Activated CD4-positive, alpha-beta T cell treated with anti-CD3 and anti-CD28 coated beads, Interleukin-2, amount 50 U/mL, for 48 hours (primary cell): ENCODE results near the gene USP35.

ENCODE experiments used
- DNase-seq, 2 experiments: peaks; one replicate each; pipeline ENCODE4 v3.0.0-alpha.2; 2020

The USP35 gene

GRCh38 chr11:78234006-78234405 lies 45.3 kb downstream of the USP35 start:
- DNase-seq = no peak

- no peak for DNase-seq
Observed at GRCh38 chr11:78237293-78238046, 48.8 kb downstream of the USP35 start.

DNA sequence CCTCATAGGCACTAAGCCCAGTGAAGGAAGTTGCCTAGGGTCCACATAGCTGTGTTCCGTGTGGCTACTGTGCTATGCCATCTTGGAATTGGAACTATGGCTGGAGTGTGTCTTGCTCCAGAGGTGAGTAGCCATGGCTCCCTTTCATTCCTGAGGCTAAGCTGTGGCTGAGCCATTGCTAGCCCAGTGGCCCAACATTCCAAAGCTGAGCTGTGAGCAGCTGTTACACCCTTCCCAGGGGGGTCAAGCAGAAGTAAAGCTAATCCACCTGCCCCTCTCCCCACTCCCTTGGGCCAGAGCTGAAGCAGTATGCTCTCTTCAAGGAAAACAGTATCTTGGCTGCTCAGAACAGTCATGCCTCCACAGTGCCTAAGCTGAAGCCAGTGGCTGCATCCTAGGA lies 51.1 kb downstream of the USP35 start:
- DNase-seq = no peak

DNA sequence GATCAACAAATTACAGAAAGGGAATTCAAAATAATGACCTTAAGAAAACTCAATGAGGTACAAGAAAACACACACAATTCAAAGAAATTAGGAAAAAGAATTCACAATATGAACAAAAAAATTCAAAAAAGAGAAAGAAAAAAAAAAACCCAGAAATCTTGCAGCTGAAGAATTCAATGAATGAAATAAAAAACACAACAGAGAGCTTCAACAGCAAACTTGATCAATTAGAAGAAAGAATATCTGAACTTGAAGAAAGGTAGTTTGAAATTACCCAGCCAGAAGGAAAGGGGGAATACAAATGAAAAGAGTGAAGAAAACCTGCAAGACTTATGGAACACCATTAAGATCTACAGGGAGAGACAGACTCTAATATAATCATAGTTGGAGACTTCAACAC lies 52.8 kb downstream of the USP35 start:
- no peak for DNase-seq

DNA sequence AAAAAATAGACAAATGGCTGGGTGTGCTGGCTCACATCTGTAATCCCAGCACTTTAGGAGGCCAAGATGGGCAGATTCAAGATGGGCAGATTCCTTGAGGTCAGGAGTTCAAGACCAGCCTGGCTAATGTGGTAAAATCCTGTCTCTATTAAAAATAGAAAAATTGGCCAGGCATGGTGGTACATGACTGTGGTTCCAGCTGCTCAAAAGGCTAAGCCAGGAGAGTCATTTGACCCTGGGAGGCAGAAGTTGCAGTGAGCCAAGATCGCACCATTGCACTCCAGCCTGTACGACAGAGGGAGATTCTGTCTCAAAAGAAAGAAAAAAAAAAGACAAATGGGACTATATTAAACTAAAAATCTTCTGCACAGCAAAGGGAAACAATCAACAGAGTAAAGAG lies 55.4 kb downstream of the USP35 start:
- DNase-seq = no peak

GRCh38 chr11:78244546-78245255 lies 56.0 kb downstream of the USP35 start:
- DNase-seq = no peak

- no peak for DNase-seq
Observed at GRCh38 chr11:78248191-78248590, 59.5 kb downstream of the USP35 start.

DNA sequence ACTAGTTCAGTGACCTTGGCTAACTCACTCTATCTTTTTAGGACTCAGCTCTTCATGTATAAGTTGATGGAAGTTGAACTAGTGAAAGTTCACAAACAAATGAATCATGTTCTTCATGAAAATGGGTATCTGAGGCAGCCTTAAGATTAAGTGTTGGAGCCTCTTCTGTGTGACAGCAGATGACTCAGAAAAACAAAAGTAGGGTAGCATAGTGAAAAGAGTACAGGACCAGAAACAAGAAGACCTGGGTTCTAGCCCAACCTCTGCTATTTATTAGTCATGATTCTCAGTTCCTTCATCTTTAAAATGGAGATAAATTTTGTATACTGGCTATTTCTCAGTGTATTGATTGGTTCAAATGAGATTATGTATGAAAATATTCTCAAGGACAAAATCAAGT lies 60.2 kb downstream of the USP35 start:
- DNase-seq = no peak

DNA sequence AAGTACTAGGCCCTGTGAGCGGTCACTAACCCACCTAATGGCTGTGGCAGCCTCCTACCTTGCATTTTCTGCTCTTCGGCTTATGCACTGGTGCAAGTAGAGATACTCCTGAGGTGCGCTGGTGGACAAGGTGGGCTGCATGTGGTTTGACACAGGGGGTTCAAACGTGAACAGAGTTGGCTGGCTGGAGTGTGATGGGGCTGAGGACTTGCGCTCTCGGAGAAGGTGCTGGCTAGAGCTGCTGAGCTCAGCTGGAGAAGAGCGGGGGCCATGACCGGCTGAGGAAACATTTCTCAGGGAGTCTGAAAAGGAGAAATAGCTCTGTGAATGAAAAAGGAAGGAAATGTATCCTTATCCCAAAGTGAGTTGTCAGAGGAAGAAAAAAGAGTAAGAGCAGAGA lies 61.4 kb downstream of the USP35 start:
- DNase-seq = no peak

DNA sequence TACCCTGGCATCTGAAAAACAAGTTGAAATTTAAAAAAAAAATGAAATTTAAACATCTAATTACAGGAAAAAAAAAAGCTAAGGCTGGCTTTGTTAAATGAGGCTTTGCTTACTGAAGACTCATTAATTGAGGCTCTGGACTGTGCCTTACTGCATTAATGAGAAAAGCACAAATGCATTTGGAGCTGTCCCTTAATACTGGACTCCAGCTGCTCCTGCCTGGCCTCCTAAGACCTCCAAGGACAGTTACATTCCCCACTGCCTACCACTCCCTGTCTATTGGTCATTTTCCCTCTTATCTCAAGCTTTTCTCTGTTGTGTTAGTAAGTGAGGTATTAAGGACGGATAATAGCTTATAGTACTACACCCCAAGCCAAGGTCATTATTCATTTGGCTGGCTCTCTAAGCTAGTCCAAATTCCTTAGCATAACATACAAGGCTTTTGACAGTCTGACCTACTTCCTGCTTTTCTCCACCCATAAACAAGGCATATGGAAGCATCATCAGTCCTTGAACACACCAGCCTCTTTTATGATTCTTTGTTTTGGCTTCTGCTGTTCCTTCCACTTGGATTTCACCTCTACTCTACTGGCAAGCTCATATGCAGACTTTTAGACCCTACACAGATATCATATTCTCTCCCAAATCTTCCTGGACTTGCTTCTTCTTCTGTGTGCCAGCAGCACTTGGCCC lies 62.5 kb downstream of the USP35 start:
- DNase-seq = no peak

DNA sequence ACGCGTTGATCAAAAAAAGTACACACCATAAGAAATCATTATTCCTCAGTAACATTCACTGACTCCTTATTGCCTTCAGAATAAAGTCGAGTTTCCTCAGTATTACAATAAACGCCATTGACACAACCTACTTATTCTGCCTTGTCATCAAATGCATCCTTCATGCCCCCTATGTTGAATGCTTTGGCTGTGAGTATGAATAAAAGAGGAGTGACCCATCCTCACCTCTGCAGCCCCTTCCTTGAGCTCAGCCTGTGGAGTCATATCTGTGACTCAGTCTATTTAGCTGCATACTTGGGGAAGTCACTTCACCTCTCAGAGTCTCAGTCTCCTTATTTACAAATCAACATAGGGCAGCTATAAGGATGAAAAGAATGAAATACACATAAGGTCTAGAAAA lies 65.1 kb downstream of the USP35 start:
- no peak for DNase-seq

- DNase-seq = no peak
Observed at GRCh38 chr11:78254268-78254667, 65.5 kb downstream of the USP35 start.

- DNase-seq = no peak
Observed at GRCh38 chr11:78255919-78256318, 67.2 kb downstream of the USP35 start.

DNA sequence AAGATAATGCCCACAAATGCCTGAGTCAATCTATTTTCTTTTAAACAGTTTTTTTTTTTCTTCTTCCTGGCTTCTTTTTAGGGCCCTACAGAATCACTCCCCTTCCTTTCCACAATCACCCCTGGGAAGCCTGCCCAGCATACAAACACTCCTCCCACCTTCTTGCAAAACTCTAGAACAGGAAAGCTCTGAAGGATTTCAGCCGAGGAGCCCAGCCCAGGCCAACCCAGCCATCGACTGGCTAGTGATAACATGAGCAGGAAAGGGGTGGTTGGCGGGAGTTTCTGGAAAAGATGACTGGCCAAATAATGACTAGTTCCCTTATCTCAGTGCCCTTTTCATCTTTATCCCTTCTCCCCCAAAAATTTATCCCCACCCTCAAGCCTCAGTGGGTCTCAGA lies 68.2 kb downstream of the USP35 start:
- DNase-seq = no peak

DNA sequence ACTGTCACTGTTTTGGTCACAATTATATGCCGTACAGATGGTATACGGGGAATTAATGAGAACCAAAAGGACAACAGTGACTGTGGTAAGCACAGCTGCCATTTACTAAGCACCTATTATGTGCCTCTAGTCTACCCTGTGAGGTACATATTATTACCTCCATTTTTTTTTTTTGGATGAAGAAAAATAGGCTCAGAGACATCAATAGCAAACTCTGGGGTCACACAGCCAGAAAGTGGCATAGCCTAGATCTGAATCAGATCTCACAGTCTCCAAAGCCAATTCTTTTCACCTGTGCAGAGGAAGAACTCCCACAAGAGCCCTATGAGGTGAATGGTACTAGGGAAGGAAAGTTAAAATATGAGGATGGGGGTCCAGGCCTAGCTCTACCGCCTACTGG lies 68.9 kb downstream of the USP35 start:
- DNase-seq = no peak

DNA sequence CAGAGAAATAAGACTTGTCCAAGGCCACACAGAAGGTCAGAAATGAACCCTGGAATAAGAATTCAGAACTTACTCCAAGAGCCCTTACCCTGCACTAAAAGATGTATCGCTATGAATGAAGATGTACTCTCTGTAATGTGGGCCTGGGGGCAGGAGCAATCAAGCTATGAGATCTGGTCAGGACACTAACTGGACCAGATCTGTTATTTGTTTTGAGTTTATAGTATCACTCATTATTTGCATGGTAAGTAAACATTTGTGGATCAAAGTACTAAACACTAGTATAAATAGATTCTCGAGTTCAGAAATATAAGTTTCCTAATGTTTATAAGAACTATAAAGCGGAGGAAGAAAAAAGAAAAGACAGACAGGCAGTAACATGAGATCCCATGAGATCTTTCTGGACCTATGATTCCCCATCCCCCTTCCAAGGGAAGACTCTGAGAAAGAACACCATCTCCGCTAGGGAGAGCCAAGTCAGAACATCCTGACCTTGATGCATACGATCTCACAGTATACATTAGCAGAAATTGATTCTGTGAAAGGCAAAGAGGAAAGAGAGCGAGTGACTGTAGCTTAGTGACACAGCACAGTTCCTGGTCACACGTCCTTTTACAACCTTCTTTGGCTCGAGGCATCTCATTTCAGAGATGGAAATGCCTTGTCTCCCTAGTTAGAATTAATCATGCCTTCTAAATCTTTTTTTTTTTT lies 71.2 kb downstream of the USP35 start:
- no peak for DNase-seq

DNA sequence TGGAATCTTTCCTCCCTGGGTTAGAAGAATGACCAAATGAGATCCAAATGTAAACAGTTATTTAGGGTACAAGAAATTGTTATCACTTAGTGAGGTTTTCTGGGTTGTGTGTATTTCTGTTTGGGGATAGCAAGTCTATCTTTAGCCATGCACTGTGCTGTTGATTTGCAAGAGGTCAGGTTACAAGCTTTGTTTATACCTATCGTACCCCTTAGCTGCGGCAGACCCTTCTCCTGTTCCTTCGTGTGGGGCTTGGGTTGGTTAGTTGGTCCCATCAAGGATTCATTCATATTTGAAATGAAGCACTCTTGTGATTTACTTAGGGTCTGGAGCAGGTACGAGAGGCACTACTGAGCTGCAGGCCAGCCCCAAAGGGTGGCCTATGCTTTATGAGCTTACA lies 72.6 kb downstream of the USP35 start:
- DNase-seq = no peak

- DNase-seq = no peak
Observed at GRCh38 chr11:78261828-78262227, 73.1 kb downstream of the USP35 start.

DNA sequence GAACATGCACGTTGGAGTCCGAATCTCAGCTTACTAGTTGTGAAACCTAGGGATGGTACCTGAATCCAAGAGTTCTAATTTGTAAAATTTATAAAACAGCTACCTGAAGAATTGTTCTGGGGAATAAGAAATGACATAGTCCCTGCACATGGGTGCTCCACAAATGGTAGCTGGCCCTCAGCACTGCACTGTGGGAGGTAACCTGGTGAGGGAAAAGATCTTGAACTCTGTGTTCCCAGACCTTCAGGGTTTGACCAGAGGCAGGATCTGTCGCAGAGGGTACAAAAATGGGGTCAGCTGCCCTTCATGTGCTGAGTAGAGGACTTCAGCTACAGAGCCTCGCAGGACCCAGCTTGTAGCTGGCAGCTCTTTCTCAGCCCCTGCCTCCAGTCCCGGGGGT lies 73.5 kb downstream of the USP35 start:
- no peak for DNase-seq

GRCh38 chr11:78262691-78263090 lies 74.0 kb downstream of the USP35 start:
- no peak for DNase-seq
